GM12878 (cell line): Measurements from ENCODE around the gene SUSD6. TPM values are rescaled to one million over a fixed set of nuclear protein-coding genes. Genes with fewer than 3 reads are reported as not detected.

Experiments
- ATAC-seq: fragments of 200-7000 bp; cut with Tn5 transposase; 3 replicates; pipeline ENCODE4 v1.9.1; 2020; ENCODE audit warnings: mild to moderate bottlenecking, moderate library complexity
- BruUV-seq: library from RNA; stranded (reverse); fragments of 400-500 nt; replicated peaks from 2 replicates; lab custom pipeline; 2021; lab: Mats Ljungman, UMichigan
- CTCF ChIA-PET: fragments of 300-600 bp; sonication (Branson Sonifier 250); formaldehyde crosslinking; extraction: SDS; loops from one replicate; lab custom pipeline; 2021; ENCODE audit warnings: inconsistent platforms; lab: Yijun Ruan, JAX
- POLR2A ChIA-PET: fragments of 350-600 bp; formaldehyde crosslinking; extraction: SDS; loops from one replicate; lab custom pipeline; 2021; ENCODE audit warnings: inconsistent platforms; lab: Charles Lee
- RAD21 ChIA-PET: fragments of 300-600 bp; sonication (Branson Sonifier 250); formaldehyde crosslinking; loops from one replicate; lab custom pipeline; 2023; ENCODE audit warnings: antibody characterized with exemption; ENCODE audit not compliant: unreplicated experiment; lab: Charles Lee
- SMC1A ChIA-PET: fragments of 300-600 bp; sonication (Branson Sonifier 250); formaldehyde crosslinking; loops from one replicate; lab custom pipeline; 2023; ENCODE audit not compliant: unreplicated experiment, uncharacterized antibody; lab: Charles Lee
- DNase-seq: peaks from one replicate; pipeline ENCODE4 v3.0.0-alpha.2; 2011; ENCODE audit warnings: low read depth, low spot score
- FAIRE-seq: peaks from 3 replicates; lab custom pipeline; 2011; peaks lifted over from hg19 to GRCh38; lab: Jason Lieb, UNC
- H2AFZ ChIP-seq: 2 replicates; pipeline ENCODE4 v1.6.0; 2011; ENCODE audit warnings: low read depth, low read length, control low read depth; ENCODE audit not compliant: control insufficient read depth
- H3K27ac ChIP-seq: 2 replicates; pipeline ENCODE4 v1.5.1; 2011; ENCODE audit warnings: control low read depth; ENCODE audit not compliant: control insufficient read depth, insufficient read depth
- H3K27me3 ChIP-seq, 2 experiments: replicated peaks in 1 of 2; 2 replicates each; pipeline versions ENCODE4 v1.6.0 to v1.6.1; 2011; ENCODE audit warnings: low read length in 1 of 2; ENCODE audit not compliant: control insufficient read depth in 2 of 2, insufficient read depth in 2 of 2
- H3K36me3 ChIP-seq, 2 experiments: 2 replicates each; pipeline ENCODE4 v1.5.1; 2011; ENCODE audit warnings: low read length in 1 of 2; ENCODE audit not compliant: control insufficient read depth in 2 of 2, insufficient read depth in 2 of 2
- H3K4me1 ChIP-seq: 2 replicates; pipeline ENCODE4 v1.6.1; 2011; ENCODE audit warnings: mild to moderate bottlenecking, low read length, moderate library complexity, mixed read lengths; ENCODE audit not compliant: control insufficient read depth, insufficient read depth
- H3K4me2 ChIP-seq: 2 replicates; pipeline ENCODE4 v1.6.0; 2011; ENCODE audit warnings: control low read depth; ENCODE audit not compliant: control insufficient read depth, insufficient read depth
- H3K4me3 ChIP-seq: fragments of 200-600 bp; sonication (generic); 2 replicates; pipeline ENCODE4 v1.5.1; 2016
- H3K79me2 ChIP-seq: 2 replicates; pipeline ENCODE4 v1.6.0; 2011; ENCODE audit warnings: low read length; ENCODE audit not compliant: control insufficient read depth, insufficient read depth
- H3K9ac ChIP-seq: 2 replicates; pipeline ENCODE4 v1.8.0; 2011; ENCODE audit warnings: low read length, control low read depth, mixed read lengths; ENCODE audit not compliant: control insufficient read depth, insufficient read depth
- H3K9me3 ChIP-seq: replicated peaks from 3 replicates; pipeline ENCODE4 v1.5.1; 2011; ENCODE audit warnings: mild to moderate bottlenecking, low read length; ENCODE audit not compliant: control insufficient read depth, insufficient read depth
- H4K20me1 ChIP-seq: 2 replicates; pipeline ENCODE4 v1.6.0; 2011; ENCODE audit not compliant: control insufficient read depth, insufficient read depth
- NFXL1 ChIP-seq: fragments of 450-650 bp; IDR thresholded peaks from 2 replicates; pipeline ENCODE4 v1.6.1; 2017; ENCODE audit warnings: antibody characterized with exemption, mild to moderate bottlenecking, borderline replicate concordance
- NFYA ChIP-seq: IDR thresholded peaks from 2 replicates; pipeline ENCODE4 v1.6.1; 2011; ENCODE audit warnings: low read depth, mild to moderate bottlenecking, low read length, improper control_type of control experiment, borderline replicate concordance
- SMAD1 ChIP-seq: fragments of 450-650 bp; IDR thresholded peaks from 2 replicates; pipeline ENCODE4 v1.6.1; 2018; ENCODE audit warnings: mild to moderate bottlenecking, low read depth; ENCODE audit not compliant: partially characterized antibody
- SMAD5 ChIP-seq: IDR thresholded peaks from 2 replicates; pipeline ENCODE4 v1.6.1; 2016; ENCODE audit warnings: antibody characterized with exemption, low read depth
- WGBS: methylation state at CpG from one replicate; pipeline ENCODE4 v1.1.6; 2016; ENCODE audit warnings: low lambda C conversion rate; ENCODE audit not compliant: insufficient replicate concordance, insufficient coverage; ENCODE audit errors: missing lambda C conversion rate; 5-methylcytosine and 5-hydroxymethylcytosine counted together
- in situ Hi-C: fragments of 300-500 bp; cut with MboI; formaldehyde crosslinking; loops from 9 replicates; pipeline ENCODE4 v1.14.3; 2018; ENCODE audit warnings: mixed read lengths
- intact Hi-C: fragments of 100-400 bp; cut with micrococcal nuclease; formaldehyde crosslinking; loops from one replicate; pipeline ENCODE4 v1.14.2; 2022; ENCODE audit not compliant: unreplicated experiment
- polyA plus RNA-seq, 11 experiments: library from polyadenylated mRNA; depleted of rRNA in 4 of 11; unstranded in 6 of 11; stranded (reverse) in 5 of 11; fragments of >200 nt; fragmentation: Nextera tagmentation in 4 of 11; fragmentation: Illumina TruSeq in 1 of 11; extraction: Ambion mirVana in 4 of 11; extraction: Trizol in 1 of 11; gene quantifications; 1 replicate in 1 of 11; 2 replicates in 10 of 11; pipeline versions ENCODE4 v1.2.1 to v1.2.3, GENCODE V29; 2011 to 2016; ENCODE audit warnings: inconsistent platforms in 2 of 11, missing spikeins in 2 of 11, low read depth in 1 of 11
- total RNA-seq, 4 experiments: library from RNA; depleted of rRNA in 3 of 4; stranded (reverse); fragments of >200 nt in 3 of 4; fragmentation: Illumina TruSeq in 1 of 4; extraction: Trizol in 1 of 4; gene quantifications; 2 replicates each; pipeline versions ENCODE4 v1.2.1 to v1.2.3, GENCODE V29; 2013 to 2021
- TF ChIP-seq, protein P1 (sequence below): fragments of 450-650 bp; IDR thresholded peaks from 2 replicates; pipeline ENCODE4 v1.6.1; 2017; ENCODE audit warnings: antibody characterized with exemption, mild to moderate bottlenecking, moderate library complexity
- TF ChIP-seq, protein P2 (sequence below): fragments of 450-650 bp; conservative IDR thresholded peaks from 2 replicates; pipeline ENCODE4 v1.6.1; 2017; ENCODE audit warnings: mild to moderate bottlenecking, moderate library complexity
- TF ChIP-seq, protein P3 (sequence below): IDR thresholded peaks from 2 replicates; pipeline ENCODE4 v1.6.1; 2012; ENCODE audit warnings: low read length, inconsistent platforms

SUSD6 gene
- total and polyA plus RNA-seq, 10 of the 15 experiments (the other 5 are each of a cell fraction or from before 2014, with no cell fraction given) = 6.6 to 39.8 (median 20.2) TPM

DNA sequence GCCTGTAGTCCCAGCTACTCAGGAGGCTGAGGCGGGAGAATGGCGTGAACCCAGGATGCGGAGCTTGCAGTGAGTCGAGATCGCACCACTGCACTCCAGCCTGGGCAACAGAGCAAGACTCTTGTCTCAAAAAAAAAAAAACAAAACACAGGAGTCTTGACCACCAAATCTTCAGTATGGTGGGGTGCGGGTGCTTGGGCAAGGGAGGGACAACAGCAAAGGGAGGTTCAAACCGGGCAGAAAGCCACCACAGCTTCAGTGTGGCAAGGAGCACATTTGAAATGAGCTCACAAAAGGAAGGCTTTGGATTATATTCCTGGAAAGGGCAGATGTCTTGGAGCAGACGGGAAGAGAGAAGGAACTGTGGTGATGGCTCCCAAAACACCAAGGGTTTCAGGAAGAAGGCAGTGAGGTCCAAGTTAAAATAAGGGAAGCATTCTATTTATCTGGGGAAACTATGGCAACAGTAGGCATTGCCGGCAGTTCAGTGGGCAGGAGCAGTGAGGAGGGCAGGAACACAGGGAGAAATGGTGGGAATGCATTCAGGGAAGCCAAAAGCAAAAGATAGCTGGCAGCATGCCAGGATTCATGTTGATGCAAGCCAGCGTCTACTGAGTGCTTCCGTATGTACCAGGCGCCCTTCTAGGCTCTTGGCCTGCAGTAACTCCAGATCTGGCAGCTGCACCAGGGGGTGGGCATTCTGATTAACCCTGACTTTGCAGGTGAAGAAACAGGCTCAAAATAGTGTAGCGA, 104.5 kb downstream of the SUSD6 start:
- H4K20me1 ChIP-seq = no peaks in the 10 kb centered on the region
- POLR2A ChIA-PET = interaction anchor here (0.6 kb wide), 1 partner anchor 10 kb away, joined by 3 read pairs; no protein-coding TSS in a partner anchor

More for the DNA sequence above, 104.5 kb downstream of the SUSD6 start:
- intact Hi-C loops (no loop called here), in situ Hi-C loops (no loop called here)
- FAIRE-seq (no peak), DNase-seq (no peak), ATAC-seq (no peak)
- Histone ChIP-seq H3K9ac (no peak overlapping the region), H3K4me2 (no peak overlapping the region), H3K9me3 (no peaks in the 10 kb centered on the region), H3K79me2 (no peaks in the 10 kb centered on the region), H3K27me3 (no peaks in the 10 kb centered on the region), H3K27ac (no peak overlapping the region), H3K4me3 (no peak overlapping the region), H2AFZ (no peak overlapping the region), H3K36me3 (peaks cover 17 to 25% of the 10 kb centered on the region in 2 experiments), H3K4me1 (peaks cover 3% of the 10 kb centered on the region)
- 96% methylated on average over 9 of the region's 13 CpGs for WGBS
- BruUV-seq = no TSS peak
- ChIA-PET CTCF (interaction anchor here (1.0 to 2.8 kb wide), 4 partner anchors 11 to 111 kb away, joined by 3 to 9 read pairs (median 3); no protein-coding TSS in a partner anchor), SMC1A (interaction anchor here (1.1 to 1.8 kb wide), 3 partner anchors 14 to 111 kb away, joined by 3 to 11 read pairs (median 4); no protein-coding TSS in a partner anchor), RAD21 (interaction anchor here (0.6 to 1.6 kb wide), 3 partner anchors 12 to 578 kb away, joined by 3 read pairs; no protein-coding TSS in a partner anchor)
- TF ChIP-seq, protein P1, sequence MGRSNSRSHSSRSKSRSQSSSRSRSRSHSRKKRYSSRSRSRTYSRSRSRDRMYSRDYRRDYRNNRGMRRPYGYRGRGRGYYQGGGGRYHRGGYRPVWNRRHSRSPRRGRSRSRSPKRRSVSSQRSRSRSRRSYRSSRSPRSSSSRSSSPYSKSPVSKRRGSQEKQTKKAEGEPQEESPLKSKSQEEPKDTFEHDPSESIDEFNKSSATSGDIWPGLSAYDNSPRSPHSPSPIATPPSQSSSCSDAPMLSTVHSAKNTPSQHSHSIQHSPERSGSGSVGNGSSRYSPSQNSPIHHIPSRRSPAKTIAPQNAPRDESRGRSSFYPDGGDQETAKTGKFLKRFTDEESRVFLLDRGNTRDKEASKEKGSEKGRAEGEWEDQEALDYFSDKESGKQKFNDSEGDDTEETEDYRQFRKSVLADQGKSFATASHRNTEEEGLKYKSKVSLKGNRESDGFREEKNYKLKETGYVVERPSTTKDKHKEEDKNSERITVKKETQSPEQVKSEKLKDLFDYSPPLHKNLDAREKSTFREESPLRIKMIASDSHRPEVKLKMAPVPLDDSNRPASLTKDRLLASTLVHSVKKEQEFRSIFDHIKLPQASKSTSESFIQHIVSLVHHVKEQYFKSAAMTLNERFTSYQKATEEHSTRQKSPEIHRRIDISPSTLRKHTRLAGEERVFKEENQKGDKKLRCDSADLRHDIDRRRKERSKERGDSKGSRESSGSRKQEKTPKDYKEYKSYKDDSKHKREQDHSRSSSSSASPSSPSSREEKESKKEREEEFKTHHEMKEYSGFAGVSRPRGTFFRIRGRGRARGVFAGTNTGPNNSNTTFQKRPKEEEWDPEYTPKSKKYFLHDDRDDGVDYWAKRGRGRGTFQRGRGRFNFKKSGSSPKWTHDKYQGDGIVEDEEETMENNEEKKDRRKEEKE = no peak
- TF ChIP-seq NFYA = no peak
- 0 out of 2 replicates have a peak, but pooled peaks have one; percentile 15 for TF ChIP-seq SMAD5
- TF ChIP-seq, protein P2, sequence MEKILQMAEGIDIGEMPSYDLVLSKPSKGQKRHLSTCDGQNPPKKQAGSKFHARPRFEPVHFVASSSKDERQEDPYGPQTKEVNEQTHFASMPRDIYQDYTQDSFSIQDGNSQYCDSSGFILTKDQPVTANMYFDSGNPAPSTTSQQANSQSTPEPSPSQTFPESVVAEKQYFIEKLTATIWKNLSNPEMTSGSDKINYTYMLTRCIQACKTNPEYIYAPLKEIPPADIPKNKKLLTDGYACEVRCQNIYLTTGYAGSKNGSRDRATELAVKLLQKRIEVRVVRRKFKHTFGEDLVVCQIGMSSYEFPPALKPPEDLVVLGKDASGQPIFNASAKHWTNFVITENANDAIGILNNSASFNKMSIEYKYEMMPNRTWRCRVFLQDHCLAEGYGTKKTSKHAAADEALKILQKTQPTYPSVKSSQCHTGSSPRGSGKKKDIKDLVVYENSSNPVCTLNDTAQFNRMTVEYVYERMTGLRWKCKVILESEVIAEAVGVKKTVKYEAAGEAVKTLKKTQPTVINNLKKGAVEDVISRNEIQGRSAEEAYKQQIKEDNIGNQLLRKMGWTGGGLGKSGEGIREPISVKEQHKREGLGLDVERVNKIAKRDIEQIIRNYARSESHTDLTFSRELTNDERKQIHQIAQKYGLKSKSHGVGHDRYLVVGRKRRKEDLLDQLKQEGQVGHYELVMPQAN = no peak
- TF ChIP-seq, protein P3, sequence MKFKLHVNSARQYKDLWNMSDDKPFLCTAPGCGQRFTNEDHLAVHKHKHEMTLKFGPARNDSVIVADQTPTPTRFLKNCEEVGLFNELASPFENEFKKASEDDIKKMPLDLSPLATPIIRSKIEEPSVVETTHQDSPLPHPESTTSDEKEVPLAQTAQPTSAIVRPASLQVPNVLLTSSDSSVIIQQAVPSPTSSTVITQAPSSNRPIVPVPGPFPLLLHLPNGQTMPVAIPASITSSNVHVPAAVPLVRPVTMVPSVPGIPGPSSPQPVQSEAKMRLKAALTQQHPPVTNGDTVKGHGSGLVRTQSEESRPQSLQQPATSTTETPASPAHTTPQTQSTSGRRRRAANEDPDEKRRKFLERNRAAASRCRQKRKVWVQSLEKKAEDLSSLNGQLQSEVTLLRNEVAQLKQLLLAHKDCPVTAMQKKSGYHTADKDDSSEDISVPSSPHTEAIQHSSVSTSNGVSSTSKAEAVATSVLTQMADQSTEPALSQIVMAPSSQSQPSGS = no peak
- TF ChIP-seq NFXL1 = no peak
- peak; percentile 39 for TF ChIP-seq SMAD1
